ENCODE measurements around the gene MRPS18C.

DNA sequence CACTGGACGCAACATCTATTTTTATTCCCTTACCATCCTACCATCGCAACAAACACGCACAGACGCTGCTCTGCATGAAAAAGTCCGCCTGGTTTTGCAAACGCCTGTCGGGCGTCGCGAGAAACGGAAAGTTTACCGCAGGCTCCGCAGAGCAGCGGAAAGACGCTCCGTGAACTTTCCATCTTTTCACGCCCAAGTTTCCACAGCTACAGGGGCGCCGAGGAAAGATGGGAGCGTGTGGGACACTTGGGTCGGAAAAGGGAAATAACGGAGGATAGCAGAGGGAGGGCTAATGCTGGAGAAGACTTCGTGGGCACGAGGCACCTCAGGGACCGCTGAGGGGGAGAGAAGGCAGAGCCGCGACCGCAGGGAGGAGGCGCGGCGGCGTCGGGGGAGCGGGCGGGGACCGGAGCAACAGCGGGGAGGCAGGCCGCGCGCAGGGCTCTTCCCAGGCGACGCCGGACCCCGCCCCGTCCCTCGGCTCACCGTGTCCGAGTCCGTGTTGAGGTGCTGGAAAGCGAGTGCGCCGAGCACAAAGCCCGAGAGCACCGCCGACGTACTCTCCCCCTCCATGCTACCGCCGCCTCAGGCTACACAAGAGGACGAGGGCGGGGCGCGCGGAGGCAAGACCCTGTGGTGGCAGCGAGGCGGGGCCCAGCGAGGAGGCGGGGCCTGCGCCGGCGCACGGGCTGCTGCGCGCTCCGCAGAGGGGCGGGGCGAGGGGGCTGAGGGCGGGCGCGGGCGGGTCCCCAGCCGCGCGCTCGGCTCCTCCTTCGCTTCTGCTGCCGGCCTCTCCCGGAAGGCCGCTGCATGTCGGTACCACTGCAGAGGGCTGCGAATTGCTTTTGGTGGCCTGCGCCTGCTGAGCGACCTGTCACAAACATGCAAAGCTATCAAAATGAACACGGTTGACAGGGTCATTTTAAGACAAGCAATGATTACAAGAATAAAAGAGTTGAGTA is 28.9 kb downstream of the MRPS18C start, which contains the start of gene ABRAXAS1:
- TF ChIP-seq POLR2A (IDR thresholded peaks at IDR 0.05): peak; percentile 33 to 36
- peak in 1 of 3 donors; percentile 27 for TF ChIP-seq POLR2AphosphoS5 (IDR thresholded peaks at IDR 0.05)

Data from suprapubic skin (tissue), 4 donors.